Germinal center (tissue), 1 donor: ENCODE results near the gene STX18.
"Not testable (repeated sequence)": the region's sequence is repeated elsewhere in the genome, so short reads cannot be mapped to it uniquely, and the experiment has no call there.

Source experiments
- DNase-seq: peaks from one replicate; pipeline ENCODE4 v3.0.0; 2012; ENCODE audit warnings: mixed read lengths, low spot score

STX18 gene

DNA sequence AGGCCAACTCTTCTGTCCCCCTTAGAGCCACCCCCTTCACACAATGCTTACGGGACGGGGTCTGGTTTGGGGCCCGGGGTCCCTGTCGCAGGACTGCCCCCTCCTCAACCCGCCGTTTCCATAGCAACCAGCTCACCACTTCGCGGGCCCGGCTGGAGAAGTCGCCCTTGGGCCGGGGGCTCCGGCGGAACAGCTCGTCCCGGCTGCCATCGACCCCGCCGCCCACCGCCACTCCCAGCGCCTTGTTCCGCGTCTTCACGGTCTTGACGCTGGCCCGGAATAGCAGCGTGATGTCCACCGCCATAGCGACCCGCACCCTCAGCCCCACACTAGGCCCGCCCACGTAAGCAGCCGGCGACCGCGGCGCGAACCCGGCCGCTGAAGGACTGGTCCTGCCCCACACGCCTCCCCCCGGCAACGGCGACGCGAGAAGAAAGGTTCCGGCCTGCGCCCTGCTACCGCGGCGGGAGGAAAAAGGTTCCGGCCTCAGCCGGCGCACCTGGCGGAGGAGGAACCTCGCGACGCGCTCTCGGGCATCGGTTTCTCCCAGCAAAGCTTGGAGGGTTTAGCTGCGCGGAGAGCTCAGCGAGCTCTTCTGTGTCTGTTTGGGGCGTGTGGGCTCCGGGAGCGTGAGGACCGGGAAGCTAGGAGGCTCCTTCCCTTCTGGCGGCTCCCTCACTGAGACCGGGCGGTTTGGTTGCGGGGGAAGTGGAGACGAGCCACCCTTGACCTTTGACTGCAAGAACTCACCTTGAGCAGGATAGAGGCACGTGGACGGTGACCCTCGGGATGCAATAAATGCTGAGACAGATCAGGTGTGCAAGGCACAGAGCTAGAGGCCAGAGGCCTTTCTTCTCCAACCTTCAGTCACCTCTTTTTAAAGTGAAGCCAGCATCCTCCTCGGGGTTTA is at the start of gene STX18:
Gene STX18 (minus strand): TSS at position 388 of the 910 bp plus-strand sequence. CDS start 84 bp downstream, at position 304.
- DNase-seq = peak; percentile 88

DNA sequence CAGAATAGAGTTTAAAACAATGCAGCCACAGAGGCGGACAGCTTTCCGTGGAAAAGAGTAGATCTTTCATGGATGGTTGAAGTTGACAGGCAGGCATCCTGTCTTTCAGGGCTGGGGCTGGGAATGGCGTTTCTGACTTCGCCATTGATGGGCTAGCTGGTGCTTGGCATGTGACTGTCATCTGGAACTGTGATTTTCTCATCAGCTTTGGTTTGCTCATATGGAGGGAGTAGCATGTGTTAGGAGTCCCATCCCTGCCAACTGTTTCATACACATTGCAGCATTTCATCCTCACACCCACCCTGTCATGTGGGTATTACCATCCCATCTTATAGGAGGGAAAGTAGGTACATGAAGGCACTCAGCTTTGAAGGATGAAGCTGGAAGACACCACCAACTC is 49.2 kb upstream of the STX18 start:
- no peak for DNase-seq

DNA sequence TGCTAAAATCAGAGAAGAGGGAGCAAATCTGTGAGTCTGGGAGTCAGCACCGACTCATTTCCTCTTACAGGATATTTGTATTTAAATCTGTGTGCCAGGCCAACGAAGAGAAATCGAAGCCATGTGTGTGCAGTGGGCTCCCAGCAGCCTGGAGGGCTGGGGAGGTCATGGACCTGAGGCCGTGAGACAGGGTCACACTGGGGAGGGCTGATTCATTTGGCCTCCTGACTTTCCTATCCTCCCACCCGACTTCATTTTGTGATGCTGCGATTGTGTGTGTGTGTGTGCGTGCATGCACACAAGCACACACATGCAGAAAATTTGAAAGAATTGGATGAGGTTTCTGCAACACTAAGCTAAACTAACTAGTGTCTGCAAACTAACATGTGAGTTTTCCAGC is 48.7 kb upstream of the STX18 start:
- no peak for DNase-seq

DNA sequence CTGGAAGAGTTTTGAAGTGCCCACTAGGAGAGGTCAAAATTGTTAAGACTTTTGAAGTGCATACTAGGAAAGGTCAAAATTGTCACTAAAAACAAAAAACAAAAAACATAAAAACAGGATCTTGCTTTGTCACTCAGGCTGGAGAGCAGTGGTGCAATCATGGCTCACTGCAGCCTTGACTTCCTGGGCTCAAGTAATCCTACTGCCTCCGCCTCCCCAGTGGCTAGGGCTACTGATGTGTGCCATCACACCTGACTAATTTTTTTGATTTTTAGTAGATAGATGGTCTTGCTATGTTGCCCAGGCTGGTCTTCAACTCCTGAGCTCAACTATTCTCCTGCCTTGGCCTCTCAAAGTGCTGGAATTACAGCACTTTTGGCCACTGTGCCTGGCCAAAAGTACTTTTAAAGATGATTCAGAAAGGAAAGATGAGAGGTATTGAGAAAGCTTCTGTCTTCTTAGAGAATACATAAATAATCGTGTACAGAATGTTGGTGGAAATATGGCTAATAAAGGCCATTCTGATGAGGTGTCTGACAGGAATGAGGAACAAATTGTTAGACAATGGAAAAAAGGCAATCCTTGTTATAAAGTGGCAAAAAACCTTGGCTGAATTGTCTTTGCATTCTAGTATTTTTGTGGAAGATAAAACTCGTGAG is 43.3 kb upstream of the STX18 start:
- DNase-seq = no peak

DNA sequence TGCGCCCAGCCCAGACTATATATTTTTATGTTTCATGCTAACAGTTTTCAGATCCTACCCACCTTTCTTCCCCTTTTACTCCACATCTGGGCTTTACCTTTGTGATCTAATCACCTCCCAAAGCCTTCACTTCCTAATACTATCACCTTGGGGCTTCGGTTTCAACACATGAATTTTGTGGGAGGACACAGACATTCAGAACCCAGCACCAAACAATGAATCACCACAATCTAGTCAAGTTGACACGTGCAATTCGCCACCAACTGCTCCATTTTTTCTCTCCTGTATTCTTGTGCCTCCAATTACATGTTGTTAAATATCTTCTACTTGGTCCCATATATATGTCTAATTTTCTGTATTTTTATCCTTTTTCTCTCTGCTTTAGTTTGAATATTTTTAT is 41.8 kb upstream of the STX18 start:
- no peak for DNase-seq

DNA sequence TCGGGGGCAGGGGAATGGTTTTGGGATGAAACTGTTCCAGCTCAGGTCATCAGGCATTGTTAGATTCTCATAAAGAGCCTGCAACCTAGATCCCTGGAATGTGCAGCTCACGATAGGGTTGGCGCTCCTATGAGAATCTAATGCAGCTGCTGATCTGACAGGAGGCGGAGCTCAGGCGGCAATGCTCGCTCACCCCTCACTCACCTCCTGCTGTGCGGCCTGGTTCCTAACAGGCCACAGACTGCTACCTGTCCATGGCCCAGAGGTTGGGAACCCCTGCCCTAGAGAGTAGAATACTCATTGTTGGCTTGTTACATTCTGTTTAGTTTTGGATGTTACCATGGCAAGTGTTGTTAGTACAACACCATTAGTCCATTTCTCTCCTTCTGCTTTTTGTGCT is 40.8 kb upstream of the STX18 start:
- DNase-seq = no peak

DNA sequence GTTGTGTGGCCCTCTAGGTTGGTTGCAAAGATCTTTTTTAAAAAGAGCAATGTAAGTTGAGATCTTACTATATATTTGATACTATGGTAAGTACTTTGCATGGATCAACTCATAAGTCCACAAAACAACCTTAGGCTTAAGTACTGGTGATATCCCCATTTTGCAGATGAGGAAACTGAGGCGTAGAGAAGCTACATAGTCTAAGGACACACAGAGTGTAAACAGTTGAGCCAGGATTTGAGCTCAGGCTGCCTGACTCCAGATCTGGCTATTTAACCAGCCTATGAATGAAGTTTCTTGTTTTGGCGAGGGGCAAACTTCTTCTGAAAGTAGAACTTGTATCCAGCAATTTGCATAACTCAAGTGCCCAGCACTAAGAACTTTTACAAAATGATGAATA is 38.6 kb upstream of the STX18 start:
- no peak for DNase-seq

DNA sequence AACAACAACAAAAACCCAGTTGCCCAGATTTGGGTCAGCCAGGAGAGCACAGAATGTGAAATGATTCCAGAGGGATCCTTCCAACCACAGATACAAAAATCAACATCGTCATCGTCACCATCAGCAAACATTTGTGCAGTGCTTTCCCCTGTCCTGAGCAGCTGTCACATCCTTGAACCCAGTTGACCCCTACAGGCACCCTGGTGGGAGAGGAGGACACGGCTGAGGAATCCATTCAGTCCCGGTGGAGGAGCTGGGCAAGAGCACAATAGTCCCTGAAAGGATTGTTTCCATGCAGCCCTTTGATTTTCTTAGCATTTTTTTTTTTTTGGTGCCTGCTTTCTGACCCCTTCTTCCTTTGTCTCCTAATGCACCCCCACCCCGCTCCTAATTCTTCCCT is 37.1 kb upstream of the STX18 start:
- no peak for DNase-seq

DNA sequence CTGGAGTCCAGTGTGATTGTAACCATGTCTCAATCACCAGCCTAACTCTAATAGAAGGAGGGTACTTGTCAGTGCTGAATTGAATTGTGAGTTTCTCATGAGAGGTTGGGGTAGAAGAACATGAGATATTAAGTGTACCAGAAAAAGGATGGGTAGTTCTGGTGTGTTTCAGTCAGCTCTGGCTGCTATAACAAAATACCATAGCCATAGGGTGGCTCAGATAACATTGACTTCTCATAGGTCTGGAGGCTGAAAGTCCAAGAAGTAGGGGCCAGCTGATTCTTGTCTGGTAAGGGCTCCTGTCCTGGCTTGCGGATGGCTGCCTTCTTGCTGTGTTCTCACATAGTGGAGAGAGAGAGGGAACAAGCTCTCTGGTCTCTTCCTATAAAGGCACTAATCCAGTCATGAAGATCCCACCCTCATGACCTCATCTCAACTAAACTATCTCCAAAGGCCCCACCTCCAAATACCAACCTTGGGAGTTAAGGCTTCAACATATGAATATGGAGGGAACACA is 35.6 kb upstream of the STX18 start:
- no peak for DNase-seq

DNA sequence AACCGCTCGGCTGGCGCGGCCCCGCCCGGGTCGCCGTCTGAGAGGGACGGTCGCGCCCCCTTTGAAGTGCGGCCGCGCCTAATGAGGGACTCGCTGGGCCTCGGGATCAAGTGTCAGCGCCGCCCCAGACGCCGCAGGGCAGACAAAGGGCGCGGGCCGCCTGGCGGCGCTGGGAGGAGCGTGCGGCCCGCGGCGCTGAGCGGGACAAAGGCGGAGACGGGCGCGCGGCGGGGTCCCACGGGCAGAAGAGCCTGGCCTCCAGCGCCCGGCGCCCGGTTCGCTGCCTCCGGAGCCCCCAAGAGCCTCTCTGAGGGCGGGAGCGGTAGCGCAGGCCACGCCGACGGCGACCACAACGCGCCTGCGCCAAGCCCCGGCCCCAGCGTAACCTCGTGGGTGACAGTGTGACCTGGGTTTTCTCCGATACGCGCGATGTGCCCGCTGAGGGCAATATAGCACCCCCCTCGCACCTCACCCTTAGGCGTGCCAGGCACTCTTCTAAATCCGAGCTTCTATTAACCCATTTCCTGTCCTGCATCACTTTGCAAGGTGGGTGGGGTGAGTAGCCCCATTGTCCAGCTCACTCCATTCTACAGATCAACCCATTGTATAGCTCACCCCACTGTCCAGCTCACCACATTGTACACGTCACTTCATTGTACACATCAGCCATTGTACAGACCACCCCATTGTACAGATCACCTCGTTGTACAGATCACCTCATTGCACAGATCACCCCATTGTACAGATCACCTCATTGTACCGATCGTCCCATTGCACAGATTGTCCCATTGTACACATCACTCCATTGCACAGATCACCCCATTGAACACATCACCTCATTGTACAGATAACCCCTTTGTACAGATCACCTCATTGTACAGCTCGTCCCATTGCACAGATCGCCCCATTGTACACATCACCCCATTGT is 33.7 kb upstream of the STX18 start:
- peak; percentile 83 for DNase-seq

DNA sequence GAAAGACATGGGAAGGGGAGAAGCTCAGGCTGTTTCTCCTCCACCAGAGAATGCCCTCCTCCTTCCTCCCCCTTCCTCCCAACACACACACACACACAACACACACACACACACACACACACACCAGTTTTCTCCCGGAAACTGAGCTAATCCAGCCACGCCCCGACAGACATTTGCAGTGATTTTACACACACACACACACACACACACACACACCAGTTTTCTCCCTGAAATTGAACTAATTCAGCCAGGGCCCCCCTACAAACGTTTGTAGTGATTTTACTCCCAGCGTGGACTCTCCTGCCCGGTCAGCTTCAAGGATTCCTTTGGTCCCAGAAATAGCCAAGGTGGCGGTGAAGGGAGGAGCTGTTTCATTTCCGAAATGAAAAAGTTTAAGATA is 32.9 kb upstream of the STX18 start:
- DNase-seq = no peak

DNA sequence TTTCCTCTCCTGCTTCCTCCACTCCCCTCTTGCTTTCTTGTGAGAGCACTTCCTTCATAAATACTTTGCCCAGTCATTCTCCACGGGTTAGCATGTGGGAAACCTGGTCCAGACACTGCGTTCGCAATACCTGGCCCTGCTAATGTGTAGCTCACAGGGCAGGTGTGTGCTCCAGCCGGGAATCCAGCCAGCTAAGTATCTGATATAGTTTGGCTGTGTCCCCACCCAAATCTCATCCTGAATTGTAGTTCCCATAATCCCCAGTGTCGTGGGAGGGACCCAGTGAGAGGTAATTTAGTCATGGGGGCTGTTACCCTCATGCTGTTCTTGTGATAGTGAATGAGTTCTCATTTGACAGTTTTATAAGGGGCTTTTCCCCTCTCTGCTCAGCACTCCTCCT is 32.2 kb upstream of the STX18 start:
- DNase-seq = no peak

DNA sequence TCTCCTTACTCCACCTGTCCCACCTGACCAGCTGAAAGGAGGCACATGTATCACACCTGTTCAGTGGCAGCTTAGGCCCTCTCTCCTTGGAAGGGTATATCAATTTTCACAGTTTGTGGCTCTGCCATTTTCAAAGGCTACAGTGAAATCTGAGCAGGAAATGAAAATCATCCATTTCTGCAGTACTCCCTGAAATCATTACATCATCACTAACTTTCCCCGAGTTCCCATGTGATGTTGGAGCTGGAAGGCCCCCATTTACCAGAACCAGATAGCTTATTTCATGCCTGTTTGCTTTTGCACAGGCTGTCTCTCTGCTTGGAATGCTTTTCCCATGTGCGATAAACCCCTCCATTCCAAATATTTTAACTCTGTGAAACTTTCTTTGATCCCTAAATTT is 31.0 kb upstream of the STX18 start:
- no peak for DNase-seq

DNA sequence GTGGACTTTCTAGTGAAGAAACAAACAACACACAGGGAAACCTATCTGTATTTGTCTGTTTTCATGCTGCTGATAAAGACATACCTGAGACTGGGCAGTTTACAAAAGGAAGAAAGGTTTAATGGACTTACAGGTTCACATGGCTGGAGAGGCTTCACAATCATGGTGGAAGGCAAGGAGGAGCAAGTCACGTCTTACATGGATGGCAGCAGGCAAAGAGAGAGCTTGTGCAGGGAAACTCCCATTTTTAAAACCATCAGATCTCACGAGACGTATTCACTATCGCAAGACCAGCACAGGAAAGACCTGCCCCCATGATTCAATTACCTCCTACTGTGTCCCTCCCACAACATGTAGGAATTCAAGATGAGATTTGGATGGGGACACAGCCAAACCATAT is 28.0 kb upstream of the STX18 start:
- not testable (repeated sequence) for DNase-seq

DNA sequence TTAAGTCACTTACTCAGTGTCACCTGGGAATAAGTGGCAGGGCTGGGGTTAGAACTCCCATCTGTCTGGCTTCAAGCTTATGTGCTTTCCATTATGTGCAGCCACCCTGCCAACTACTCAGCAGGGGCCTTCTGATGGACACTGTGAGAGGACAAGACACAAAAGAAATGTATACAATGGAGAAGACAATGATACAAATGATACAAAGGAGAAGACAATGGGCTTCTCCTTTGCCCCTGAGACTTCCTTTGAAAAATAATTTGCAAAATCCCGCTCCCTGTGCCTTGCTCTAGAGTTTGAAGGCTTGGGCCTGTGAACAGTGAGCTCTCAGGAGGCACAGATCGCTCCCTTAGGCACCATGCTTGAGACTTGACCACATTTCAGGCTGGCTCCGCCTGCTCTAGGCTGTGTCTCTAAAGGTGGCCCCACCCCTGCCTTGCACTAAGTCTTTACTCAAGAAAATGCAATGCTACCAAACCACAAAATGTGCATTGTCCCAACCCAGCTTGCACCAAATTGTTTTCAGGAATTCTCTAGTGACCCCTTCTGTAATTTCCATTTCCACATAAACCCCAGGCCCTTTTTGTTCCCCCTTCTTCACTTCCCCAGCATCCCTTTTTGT is 27.1 kb upstream of the STX18 start:
- no peak for DNase-seq

DNA sequence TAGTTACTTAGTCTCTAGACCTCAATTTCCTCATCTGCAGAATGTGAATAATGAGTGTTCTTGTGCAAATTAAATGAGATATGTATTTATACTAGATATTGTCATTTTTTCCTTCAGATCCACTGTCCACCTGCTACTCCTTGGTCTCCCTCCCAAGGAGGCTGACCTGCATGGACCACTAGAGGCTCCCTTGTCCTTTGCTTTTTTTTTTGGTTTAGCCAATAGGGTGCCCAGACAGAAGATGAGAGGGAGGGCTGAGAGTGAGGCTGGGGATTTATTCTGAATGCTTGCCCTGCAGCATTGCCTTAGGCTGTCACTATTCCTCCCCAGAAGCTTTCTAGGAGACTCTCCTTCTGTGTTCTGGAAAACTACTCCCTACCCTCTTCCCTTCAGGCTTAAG is 24.5 kb upstream of the STX18 start:
- not testable (repeated sequence) for DNase-seq

DNA sequence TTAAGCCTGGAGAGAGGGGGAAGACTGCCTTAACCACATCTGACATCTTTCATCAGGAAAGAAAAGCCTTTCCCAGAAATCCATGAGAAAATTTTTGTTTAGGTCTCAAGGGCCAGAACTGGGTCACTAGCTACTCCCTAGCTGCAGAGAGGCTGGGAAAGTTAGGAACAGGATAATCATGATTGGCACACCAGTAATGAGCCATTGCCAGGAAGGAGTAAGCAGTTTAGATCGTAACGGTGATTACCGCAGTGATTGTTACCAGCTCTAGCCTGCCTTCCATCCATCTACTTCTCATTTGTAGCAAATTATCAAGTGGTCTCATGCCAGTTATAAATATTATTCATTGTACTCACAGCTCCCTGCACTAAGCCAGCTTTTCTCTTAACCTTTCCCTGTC is 22.7 kb upstream of the STX18 start:
- no peak for DNase-seq

DNA sequence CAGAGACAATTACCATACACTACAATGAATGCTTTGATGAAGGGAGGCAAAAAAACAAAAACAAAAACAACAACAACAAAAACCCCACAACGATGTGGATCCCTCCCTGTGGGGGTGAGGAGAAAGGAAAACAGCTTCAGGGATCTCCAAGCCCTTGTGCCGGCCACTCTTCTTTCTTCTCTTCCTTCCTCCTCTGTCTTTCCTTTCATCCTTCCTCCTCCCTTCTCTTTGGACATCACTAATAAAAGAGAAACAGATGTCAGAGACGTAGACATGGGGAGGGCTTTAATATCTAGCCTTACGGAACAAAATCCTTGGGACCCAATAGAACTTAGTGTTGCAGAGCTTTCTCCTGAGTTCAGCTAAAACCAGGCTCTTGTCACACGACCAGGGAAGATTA is 18.8 kb upstream of the STX18 start:
- DNase-seq = no peak

DNA sequence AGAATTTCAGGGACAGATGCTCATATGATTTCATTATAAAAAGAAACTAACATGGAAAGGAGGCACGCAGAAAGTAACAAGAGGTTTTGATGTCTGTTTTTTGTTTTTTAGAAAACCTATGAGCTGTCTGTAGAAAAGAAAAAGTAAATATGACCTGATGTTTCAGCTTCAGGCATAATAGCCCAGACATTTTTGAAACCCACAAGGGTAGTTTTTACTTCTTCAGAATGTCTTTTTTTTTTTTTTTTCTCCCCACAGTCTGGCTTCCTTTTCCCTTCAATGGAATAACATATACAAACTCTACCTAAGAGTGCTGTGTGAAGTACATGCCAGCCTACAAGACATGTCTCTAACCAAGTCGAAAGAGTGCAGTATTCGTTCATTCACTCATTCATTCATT is 18.3 kb upstream of the STX18 start:
- DNase-seq = no peak

DNA sequence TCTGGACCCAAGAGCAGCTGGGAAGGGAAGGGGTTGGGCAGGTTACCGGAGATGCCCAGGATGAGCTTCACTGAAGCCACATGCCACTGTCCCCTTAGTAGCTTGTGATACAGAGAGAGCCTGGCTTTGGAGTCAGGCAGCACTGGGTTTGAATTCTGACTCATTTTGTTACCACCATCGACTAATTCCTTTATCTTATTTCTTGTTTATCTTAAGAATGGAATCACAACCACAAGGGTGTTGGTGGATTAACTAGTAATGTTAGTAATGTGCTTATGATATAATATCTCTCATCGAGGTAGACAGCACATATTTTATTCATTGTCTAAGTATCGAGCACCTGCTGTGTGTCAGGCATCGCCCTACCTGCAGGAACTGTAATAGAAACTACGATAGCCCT is 17.7 kb upstream of the STX18 start:
- no peak for DNase-seq

DNA sequence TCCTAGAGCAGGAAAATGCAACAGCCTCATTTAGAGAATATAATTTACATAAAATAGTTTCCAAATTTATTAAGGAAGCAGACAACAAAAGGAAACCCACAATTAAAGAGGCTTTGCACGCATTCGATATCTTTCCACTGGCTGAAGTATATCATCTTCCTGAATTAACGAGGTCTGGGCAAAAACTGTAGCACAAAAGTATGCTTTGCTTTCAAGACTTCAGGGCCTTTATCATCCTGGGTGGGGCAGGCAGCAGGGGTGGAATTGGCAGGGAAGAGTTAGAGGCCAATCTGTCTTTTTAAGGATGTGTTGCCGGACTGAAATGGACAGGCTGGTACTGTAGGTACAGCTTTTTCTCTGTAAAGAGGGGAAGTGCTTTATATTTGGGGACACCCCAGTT is 17.0 kb upstream of the STX18 start:
- DNase-seq = no peak

DNA sequence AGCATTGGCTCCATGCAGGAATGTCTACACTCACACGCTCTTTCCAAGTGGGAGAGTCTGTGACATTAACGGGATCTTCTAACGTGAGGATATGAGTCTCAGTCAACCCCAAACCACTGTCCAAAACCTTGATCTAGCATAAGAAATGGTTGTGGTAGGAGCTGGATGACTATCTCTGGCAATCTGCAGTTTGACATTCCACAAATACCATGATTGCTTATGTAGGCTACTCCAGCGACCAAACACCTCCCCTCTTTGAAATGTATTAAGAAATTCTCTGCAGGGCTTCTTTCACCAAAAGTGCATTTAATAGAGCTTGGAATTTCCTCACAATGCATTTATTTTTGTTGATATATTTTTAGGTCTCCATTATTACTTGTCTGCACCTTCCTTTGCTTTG is 14.1 kb upstream of the STX18 start:
- no peak for DNase-seq
